IPS-11a (cell line): Measurements from ENCODE around the gene SCN9A.
"Not testable (repeated sequence)": the region's sequence is repeated elsewhere in the genome, so short reads cannot be mapped to it uniquely, and the experiment has no call there.

Experiments used
- H3K4me3 ChIP-seq: one replicate; pipeline ENCODE4 v1.5.1; 2013; ENCODE audit warnings: low read depth, low read length, control low read depth

SCN9A gene

DNA sequence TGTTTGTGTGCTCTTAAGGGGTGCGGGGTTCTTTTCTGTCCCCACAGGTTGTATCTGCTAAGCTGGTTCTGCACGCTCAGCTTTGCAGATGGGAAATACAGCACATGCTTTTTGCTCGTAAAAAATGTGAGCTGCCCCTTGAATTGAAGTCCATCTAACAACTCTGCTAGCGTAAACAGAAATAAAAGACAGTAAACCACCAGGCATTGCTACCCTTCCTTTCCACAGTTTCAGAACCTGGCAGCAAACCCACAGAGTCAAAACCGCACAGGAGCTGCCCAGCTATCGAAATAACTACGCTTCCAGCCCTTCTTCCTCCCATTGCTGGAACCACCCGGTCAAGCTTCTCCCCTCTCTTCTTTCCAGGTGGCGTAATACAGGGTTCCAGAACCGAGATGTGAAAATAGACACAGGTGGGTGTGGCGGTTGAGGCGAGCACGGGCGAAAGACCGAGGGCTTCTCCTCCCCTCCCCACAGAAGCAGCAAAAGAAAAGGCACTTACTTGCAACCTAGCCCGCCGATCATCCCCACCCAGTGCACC is 479 bp downstream of the SCN9A start:
- peak overlapping the region; percentile 87 for H3K4me3 ChIP-seq

- H3K4me3 ChIP-seq = no peak overlapping the region
These were observed 1.8 kb downstream of the SCN9A start for GRCh38 chr2:166373951-166374350.

DNA sequence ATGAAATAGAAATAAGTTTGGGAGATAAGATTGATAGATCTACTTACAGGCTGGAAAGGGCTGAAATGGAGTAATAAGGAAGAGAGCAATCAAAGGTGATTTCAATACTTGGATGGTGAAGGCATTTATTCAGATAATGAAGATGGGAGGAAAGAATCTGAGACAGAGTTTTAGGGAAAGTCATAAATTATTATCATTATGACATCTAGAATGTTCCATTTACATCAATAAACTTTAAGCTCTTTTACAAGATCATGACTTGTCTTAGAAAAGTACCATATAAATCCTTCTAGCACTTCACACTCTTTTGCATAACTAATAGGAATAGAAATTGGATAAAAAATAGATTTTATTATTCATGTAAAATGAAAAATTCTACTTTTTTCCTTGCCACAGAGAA is 2.2 kb downstream of the SCN9A start:
- H3K4me3 ChIP-seq = no peak overlapping the region

GRCh38 chr2:166373105-166373504 is 2.6 kb downstream of the SCN9A start:
- H3K4me3 ChIP-seq = no peak overlapping the region

- H3K4me3 ChIP-seq = no peak overlapping the region
These were observed 3.7 kb downstream of the SCN9A start for GRCh38 chr2:166372046-166372445.

DNA sequence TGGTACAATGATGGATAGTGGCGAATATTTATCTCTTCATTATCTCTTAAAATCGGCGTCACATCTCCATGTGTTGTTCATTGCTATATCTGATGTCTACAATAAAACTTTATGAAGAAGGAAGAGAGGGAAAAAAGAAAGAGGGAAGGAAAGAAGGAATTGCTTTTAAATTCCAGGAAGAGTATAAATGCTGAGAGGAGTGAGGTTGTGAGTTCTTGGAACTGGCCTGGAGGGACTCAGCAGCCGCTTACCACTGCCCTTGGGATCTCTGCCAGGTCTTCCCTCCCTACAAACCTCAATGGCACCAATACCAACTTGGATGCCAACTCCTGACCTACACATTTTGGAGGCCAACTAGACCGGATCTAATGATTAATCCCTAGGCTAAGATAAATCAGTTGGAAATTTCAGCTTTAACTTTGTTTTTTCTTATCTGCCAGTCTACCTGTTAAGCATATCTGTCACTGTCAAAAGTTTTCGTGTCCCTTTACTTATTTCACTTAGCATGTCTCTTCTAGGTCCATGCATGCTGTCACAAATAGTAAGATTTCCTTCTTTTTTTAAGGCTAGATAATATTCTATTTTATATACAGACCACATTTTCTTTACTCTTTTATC is 9.8 kb downstream of the SCN9A start:
- no peak overlapping the region for H3K4me3 ChIP-seq

DNA sequence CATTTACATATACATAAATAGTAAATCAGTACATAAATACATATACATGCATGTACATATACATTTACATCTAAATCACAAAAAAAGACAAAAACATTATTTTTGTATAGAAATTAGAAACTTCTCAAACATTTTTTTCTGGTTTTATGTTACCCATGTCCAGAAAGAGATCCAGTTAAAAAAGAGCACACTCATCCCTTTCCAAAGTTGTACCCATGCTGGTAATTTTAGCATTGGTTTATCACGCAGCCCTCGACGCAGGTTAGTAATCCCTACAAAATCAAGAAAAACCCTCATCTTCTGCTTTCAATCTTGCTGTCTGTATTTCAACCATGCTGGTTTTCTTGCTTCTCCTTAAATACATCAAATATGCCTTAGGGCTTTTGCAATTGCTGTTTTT is 10.5 kb downstream of the SCN9A start:
- H3K4me3 ChIP-seq = no peak overlapping the region

GRCh38 chr2:166364476-166365161 is 11.1 kb downstream of the SCN9A start:
- no peak overlapping the region for H3K4me3 ChIP-seq

GRCh38 chr2:166361351-166362153 is 14.2 kb downstream of the SCN9A start:
- no peak overlapping the region for H3K4me3 ChIP-seq

GRCh38 chr2:166360906-166361305 is 14.8 kb downstream of the SCN9A start:
- H3K4me3 ChIP-seq = no peak overlapping the region

DNA sequence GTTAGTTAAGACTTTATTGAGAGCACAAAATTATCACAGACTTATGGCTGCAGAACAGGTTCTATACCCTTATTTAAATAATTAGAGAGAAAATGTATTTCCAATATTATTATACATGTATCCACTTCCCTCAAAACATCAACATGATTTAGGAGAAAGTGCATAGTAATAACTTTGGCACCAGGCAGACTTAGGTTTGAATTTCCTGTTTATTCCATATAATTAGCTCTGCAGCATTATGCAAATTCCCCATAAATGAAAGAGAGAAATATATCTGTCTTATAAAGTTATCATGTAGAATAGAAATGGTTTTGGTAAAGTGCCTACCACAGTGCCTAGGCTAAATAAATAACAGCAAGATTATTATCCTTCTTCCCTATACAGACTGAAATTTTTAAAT is 15.3 kb downstream of the SCN9A start:
- no peak overlapping the region for H3K4me3 ChIP-seq

DNA sequence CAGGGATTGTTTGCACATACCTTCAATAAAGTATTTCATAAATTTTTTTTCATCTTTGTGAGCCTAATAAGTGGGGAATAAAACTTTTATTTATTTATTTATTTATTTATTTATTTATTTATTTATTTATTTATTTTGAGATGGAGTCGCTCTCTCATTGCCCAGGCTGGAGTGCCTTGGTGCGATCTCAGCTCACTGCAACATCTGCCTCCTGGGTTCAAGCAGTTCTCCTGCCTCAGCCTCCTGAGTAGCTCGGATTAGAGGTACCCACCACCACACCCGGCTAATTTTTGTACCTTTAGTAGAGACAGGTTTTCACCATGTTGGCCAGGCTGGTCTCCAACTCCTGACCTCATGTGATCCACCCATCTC is 17.8 kb downstream of the SCN9A start:
- not testable (repeated sequence) for H3K4me3 ChIP-seq

GRCh38 chr2:166357068-166357949 is 18.4 kb downstream of the SCN9A start:
- H3K4me3 ChIP-seq = no peak overlapping the region

DNA sequence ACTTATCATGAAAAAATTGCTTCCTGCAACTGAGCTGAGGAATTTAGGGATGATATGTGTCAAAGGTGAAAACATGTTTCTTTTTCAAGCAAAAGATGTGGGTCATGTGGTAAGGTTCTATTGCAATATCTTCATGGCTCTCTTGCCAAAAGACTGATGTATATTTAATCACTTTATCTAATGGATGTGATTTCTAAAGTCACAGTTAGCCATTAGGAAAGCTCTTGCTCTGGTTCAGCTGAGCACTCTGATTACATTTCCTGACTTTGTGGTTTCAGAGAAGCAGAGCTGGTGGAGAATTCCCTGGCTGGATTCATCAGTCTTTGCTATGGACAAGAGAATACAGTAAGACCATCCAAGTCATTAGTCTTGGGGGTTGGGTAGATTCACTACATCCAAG is 24.4 kb downstream of the SCN9A start:
- H3K4me3 ChIP-seq = no peak overlapping the region

GRCh38 chr2:166350525-166350924 is 25.2 kb downstream of the SCN9A start:
- no peak overlapping the region for H3K4me3 ChIP-seq

- H3K4me3 ChIP-seq = no peak overlapping the region
These were observed 31.2 kb downstream of the SCN9A start for GRCh38 chr2:166344286-166345113.

GRCh38 chr2:166343467-166343866 is 32.3 kb downstream of the SCN9A start:
- no peak overlapping the region for H3K4me3 ChIP-seq

GRCh38 chr2:166341426-166341825 is 34.3 kb downstream of the SCN9A start:
- H3K4me3 ChIP-seq = no peak overlapping the region

- H3K4me3 ChIP-seq = no peak overlapping the region
These were observed 36.9 kb downstream of the SCN9A start for GRCh38 chr2:166338831-166339339.

GRCh38 chr2:166337932-166338331 is 37.8 kb downstream of the SCN9A start:
- no peak overlapping the region for H3K4me3 ChIP-seq
